ENCODE data around the gene ZCRB1. TPM values are rescaled to one million over a fixed set of nuclear protein-coding genes. Genes with fewer than 3 reads are reported as not detected.

ZCRB1 gene
- total RNA-seq, 2 donors from 2014 or later, result 32.2 to 80.8 TPM

GRCh38 chr12:42296503-42297109 is 29.3 kb downstream of the ZCRB1 start:
- 71 to 81% methylated on average over 5 of the region's 5 CpGs for whole genome bisulfite sequencing, 2 donors
- H3K27ac ChIP-seq, result no peak overlapping the region
- intact Hi-C loops (cut with DNase I), result no loop called here
- no peaks in the 10 kb centered on the region for H3K36me3 ChIP-seq (replicated peaks in 1 of 2; ENCODE audit: insufficient read depth in 1 of 2, low read depth in 2 of 2)
- H3K27me3 ChIP-seq, result no peaks in the 10 kb centered on the region
- TF ChIP-seq, protein P1, sequence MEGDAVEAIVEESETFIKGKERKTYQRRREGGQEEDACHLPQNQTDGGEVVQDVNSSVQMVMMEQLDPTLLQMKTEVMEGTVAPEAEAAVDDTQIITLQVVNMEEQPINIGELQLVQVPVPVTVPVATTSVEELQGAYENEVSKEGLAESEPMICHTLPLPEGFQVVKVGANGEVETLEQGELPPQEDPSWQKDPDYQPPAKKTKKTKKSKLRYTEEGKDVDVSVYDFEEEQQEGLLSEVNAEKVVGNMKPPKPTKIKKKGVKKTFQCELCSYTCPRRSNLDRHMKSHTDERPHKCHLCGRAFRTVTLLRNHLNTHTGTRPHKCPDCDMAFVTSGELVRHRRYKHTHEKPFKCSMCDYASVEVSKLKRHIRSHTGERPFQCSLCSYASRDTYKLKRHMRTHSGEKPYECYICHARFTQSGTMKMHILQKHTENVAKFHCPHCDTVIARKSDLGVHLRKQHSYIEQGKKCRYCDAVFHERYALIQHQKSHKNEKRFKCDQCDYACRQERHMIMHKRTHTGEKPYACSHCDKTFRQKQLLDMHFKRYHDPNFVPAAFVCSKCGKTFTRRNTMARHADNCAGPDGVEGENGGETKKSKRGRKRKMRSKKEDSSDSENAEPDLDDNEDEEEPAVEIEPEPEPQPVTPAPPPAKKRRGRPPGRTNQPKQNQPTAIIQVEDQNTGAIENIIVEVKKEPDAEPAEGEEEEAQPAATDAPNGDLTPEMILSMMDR (IDR thresholded peaks at IDR 0.05), result peak in 3 of 7 experiments; percentile 18 to 28 (median 25)
- TF ChIP-seq POLR2A (IDR thresholded peaks at IDR 0.05), result no peak
- DNase-seq (no peak), ATAC-seq (no peak)
- H3K9me3 ChIP-seq, result no peaks in the 10 kb centered on the region
- H3K4me3 ChIP-seq, result no peak overlapping the region
- no peaks in the 10 kb centered on the region for H3K4me1 ChIP-seq

GRCh38 chr12:42291680-42292079 is 34.2 kb downstream of the ZCRB1 start:
- no peaks in the 10 kb centered on the region for H3K4me1 ChIP-seq
- no peak overlapping the region for H3K4me3 ChIP-seq
- no peak overlapping the region for H3K27ac ChIP-seq
- H3K36me3 ChIP-seq (replicated peaks in 1 of 2; ENCODE audit: insufficient read depth in 1 of 2, low read depth in 2 of 2), result no peaks in the 10 kb centered on the region
- H3K9me3 ChIP-seq, result no peaks in the 10 kb centered on the region
- DNase-seq (no peak), ATAC-seq (no peak)
- no peak for TF ChIP-seq POLR2A (IDR thresholded peaks at IDR 0.05)
- TF ChIP-seq, protein P1 (IDR thresholded peaks at IDR 0.05), result no peak
- WGBS, 2 donors, result 71 to 72% methylated on average over 2 of the region's 2 CpGs
- H3K27me3 ChIP-seq, result no peaks in the 10 kb centered on the region
- intact Hi-C loops (cut with DNase I), result no loop called here

DNA sequence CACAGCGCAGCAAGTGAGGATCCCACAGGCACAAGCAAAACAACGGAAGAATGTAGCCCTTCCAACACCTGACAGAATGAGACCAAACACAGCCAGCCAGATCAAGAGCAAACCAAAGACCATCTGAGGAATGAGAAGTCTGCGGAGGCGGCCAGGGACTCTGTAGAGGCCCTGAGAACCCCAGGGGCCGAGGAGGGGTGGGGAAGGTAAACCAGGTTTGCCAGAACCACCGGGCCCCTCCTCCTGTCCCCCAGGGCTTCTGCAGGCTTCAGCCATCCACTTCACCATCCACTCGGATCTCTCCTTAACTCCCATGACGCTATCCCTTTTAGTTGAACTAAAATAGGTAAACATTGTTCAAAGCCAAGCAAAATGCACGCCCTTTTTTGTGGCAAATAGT is 37.4 kb downstream of the ZCRB1 start:
- H3K36me3 ChIP-seq (replicated peaks in 1 of 2; ENCODE audit: insufficient read depth in 1 of 2, low read depth in 2 of 2), result no peaks in the 10 kb centered on the region
- H3K27me3 ChIP-seq, result no peaks in the 10 kb centered on the region
- no peak overlapping the region for H3K27ac ChIP-seq
- no peak overlapping the region for H3K4me3 ChIP-seq
- TF ChIP-seq, protein P1 (IDR thresholded peaks at IDR 0.05), result no peak
- no peak for TF ChIP-seq POLR2A (IDR thresholded peaks at IDR 0.05)
- no peak for ATAC-seq
- no peak for DNase-seq
- no peaks in the 10 kb centered on the region for H3K9me3 ChIP-seq
- WGBS, 2 donors, result 60 to 68% methylated on average over 9 of the region's 9 CpGs
- intact Hi-C loops (cut with DNase I), result no loop called here
- no peaks in the 10 kb centered on the region for H3K4me1 ChIP-seq

DNA sequence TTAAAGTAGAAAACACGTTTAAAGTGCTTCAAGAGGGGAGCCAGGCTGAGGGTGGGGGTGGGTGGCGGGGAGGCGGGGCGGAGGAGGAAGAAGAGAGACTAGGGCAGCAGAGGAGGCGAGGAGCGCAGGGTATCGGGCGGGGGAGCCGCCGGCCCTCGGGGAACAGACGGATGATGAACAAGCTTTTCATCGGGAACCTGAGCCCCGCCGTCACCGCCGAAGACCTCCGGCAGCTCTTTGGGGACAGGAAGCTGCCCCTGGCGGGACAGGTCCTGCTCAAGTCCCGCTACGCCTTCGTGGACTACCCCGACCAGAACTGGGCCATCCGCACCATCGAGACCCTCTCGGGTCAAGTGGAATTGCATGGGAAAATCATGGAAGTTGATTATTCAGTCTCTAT is 39.2 kb downstream of the ZCRB1 start:
- peaks cover under 1% of the 10 kb centered on the region for H3K4me1 ChIP-seq
- 87 to 90% methylated on average over 26 of the region's 26 CpGs for WGBS, 2 donors
- no peaks in the 10 kb centered on the region for H3K27me3 ChIP-seq
- no peak overlapping the region for H3K27ac ChIP-seq
- no peaks in the 10 kb centered on the region for H3K36me3 ChIP-seq (replicated peaks in 1 of 2; ENCODE audit: insufficient read depth in 1 of 2, low read depth in 2 of 2)
- no peaks in the 10 kb centered on the region for H3K9me3 ChIP-seq
- intact Hi-C loops (cut with DNase I), result no loop called here
- TF ChIP-seq, protein P1 (IDR thresholded peaks at IDR 0.05), result no peak
- no peak for TF ChIP-seq POLR2A (IDR thresholded peaks at IDR 0.05)
- ATAC-seq (no peak), DNase-seq (no peak)
- no peak overlapping the region for H3K4me3 ChIP-seq

DNA sequence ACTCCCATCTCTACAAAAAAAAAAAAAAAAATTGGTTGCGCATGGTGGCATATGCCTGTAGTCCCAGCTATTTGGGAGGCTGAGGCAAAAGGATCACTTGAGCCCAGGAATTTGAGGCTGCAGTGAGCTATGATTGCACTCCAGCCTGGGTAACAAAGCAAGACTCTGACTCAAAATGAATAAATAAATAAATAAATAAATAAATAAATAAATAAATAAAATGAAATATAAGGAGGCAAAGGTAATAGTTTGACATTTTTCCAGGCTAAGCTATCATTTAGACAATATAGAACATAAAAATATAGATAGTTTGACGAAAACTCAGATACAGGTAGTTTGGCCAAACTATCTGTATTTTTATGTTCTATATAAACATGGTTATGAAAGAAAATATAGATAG is 40.5 kb downstream of the ZCRB1 start:
- ATAC-seq (no peak), DNase-seq (no peak)
- Histone ChIP-seq H3K9me3 (no peaks in the 10 kb centered on the region), H3K27me3 (no peaks in the 10 kb centered on the region), H3K36me3 (replicated peaks in 1 of 2; ENCODE audit: insufficient read depth in 1 of 2, low read depth in 2 of 2) (no peaks in the 10 kb centered on the region), H3K4me1 (peaks cover 7% of the 10 kb centered on the region), H3K4me3 (no peak overlapping the region), H3K27ac (no peak overlapping the region)
- TF ChIP-seq, protein P1 (IDR thresholded peaks at IDR 0.05), result no peak
- no peak for TF ChIP-seq POLR2A (IDR thresholded peaks at IDR 0.05)
- intact Hi-C loops (cut with DNase I), result no loop called here
- WGBS, 2 donors, result 87 to 92% methylated on average over 2 of the region's 2 CpGs
